Testis (tissue), 3 donors: ENCODE results near the gene NELL1. TPM values are rescaled to one million over a fixed set of nuclear protein-coding genes. Genes with fewer than 3 reads are reported as not detected.

Experiments
- DNase-seq: peaks from one replicate; pipeline ENCODE4 v3.0.0-alpha.2; 2019
- H3K27ac ChIP-seq, 2 donors: fragments of 200-600 bp; sonication (generic); one replicate each; pipeline ENCODE4 v1.5.1; 2019
- H3K27me3 ChIP-seq: fragments of 200-600 bp; sonication (generic); one replicate; pipeline ENCODE4 v1.5.1; 2019
- H3K36me3 ChIP-seq: fragments of 200-600 bp; sonication (generic); one replicate; pipeline ENCODE4 v1.5.1; 2017; ENCODE audit warnings: low read depth; ENCODE audit errors: missing control alignments
- H3K4me1 ChIP-seq: fragments of 200-600 bp; sonication (generic); one replicate; pipeline ENCODE4 v1.5.1; 2019
- H3K4me3 ChIP-seq, 2 donors: fragments of 200-600 bp; sonication (generic); one replicate each; pipeline ENCODE4 v1.5.1; 2017 to 2019
- H3K9me3 ChIP-seq: fragments of 200-600 bp; sonication (generic); one replicate; pipeline ENCODE4 v1.5.1; 2017
- POLR2A ChIP-seq: fragments of 450-650 bp; IDR thresholded peaks from one replicate; pipeline ENCODE4 v1.6.1; 2017; ENCODE audit warnings: antibody characterized with exemption, mild to moderate bottlenecking, moderate library complexity
- WGBS, 2 donors: methylation state at CpG; one replicate each; pipeline ENCODE4 v1.1.5; 2018; 5-methylcytosine and 5-hydroxymethylcytosine counted together
- intact Hi-C: fragments of 100-400 bp; cut with DNase I; formaldehyde crosslinking; loops from one replicate; pipeline ENCODE4 v1.15.1; 2023; ENCODE audit warnings: low total_unique reads
- polyA plus RNA-seq: library from polyadenylated mRNA; stranded (reverse); fragments of 350-450 nt; fragmentation: Illumina TruSeq; extraction: RNeasy Lipid Tissue Mini Kit (QIAGEN cat#74804); gene quantifications from one replicate; pipeline ENCODE4 v1.2.3, GENCODE V29; 2014; ENCODE audit warnings: low read depth, low replicate concordance; ENCODE audit not compliant: insufficient read depth
- total RNA-seq, 2 donors: library from RNA; depleted of rRNA; stranded (reverse); fragments of >200 nt; gene quantifications; one replicate each; pipeline ENCODE4 v1.2.3, GENCODE V29; 2016
- TF ChIP-seq, protein P1 (sequence below), 3 experiments: fragments of 450-650 bp in 2 of 3; fragments of 200-600 bp in 1 of 3; sonication (generic) in 1 of 3; IDR thresholded peaks; one replicate each; pipeline ENCODE4 v1.5.1; 2016 to 2019; ENCODE audit warnings: antibody characterized with exemption in 3 of 3, mild to moderate bottlenecking in 2 of 3, moderate library complexity in 1 of 3

NELL1 gene
- total and polyA plus RNA-seq, 3 donors from 2014 or later = 4.9 to 8.9 (median 7.0) TPM

DNA sequence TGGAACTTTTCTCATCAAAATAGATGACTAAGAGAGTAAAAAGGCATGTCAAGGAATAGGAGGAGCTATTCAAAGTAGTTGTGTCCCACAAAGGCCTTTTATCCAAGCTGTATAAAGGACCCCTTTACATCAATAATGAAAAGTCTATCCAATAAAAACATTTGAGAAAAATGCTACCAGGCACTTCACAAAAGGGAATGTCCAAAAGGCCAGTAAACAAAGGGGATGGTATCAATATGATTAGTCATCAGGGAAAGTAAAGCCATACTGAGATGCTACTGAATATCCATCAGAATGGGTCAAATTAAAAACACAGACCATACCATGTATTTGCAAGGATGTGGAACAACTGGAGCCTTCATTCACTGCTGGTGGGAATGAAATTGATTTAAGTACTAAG, 224.9 kb downstream of the NELL1 start:
- no peaks in the 10 kb centered on the region for H3K36me3 ChIP-seq
- TF ChIP-seq, protein P1, sequence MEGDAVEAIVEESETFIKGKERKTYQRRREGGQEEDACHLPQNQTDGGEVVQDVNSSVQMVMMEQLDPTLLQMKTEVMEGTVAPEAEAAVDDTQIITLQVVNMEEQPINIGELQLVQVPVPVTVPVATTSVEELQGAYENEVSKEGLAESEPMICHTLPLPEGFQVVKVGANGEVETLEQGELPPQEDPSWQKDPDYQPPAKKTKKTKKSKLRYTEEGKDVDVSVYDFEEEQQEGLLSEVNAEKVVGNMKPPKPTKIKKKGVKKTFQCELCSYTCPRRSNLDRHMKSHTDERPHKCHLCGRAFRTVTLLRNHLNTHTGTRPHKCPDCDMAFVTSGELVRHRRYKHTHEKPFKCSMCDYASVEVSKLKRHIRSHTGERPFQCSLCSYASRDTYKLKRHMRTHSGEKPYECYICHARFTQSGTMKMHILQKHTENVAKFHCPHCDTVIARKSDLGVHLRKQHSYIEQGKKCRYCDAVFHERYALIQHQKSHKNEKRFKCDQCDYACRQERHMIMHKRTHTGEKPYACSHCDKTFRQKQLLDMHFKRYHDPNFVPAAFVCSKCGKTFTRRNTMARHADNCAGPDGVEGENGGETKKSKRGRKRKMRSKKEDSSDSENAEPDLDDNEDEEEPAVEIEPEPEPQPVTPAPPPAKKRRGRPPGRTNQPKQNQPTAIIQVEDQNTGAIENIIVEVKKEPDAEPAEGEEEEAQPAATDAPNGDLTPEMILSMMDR (IDR thresholded peaks at IDR 0.05) = no peak
- no peak for TF ChIP-seq POLR2A
- intact Hi-C loops = no loop called here
- H3K27me3 ChIP-seq = no peaks in the 10 kb centered on the region
- H3K27ac ChIP-seq = no peak overlapping the region
- no peak for DNase-seq
- H3K4me1 ChIP-seq = no peaks in the 10 kb centered on the region
- no peak overlapping the region for H3K4me3 ChIP-seq
- no peaks in the 10 kb centered on the region for H3K9me3 ChIP-seq

- no peak for DNase-seq
- H3K9me3 ChIP-seq = no peaks in the 10 kb centered on the region
- TF ChIP-seq, protein P1 (IDR thresholded peaks at IDR 0.05) = no peak
- TF ChIP-seq POLR2A = no peak
- H3K4me1 ChIP-seq = no peaks in the 10 kb centered on the region
- no peaks in the 10 kb centered on the region for H3K27me3 ChIP-seq
- 85 to 87% methylated on average over 7 of the region's 7 CpGs for WGBS, 2 donors
- H3K4me3 ChIP-seq = no peak overlapping the region
- no peak overlapping the region for H3K27ac ChIP-seq
- H3K36me3 ChIP-seq = no peaks in the 10 kb centered on the region
- intact Hi-C loops = no loop called here
These were observed 240.8 kb downstream of the NELL1 start for GRCh38 chr11:20909995-20910726.

DNA sequence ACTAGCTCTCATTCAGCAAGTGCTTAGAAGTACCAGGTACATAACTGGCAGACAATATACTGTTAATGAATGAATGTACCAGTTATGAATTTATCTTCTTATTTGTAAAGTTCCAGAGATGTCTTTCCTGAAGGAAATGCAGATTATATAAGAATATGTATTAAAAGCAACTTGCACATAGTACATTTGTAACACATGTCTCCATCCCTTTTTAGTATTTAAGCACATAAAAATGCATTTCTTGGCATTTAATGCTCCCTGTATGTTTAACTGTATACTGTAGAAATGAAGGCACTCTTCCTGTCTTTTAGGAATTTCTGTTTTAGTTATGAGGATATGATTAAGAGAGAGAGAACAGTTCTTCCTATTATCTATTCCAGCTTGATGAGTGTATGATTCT, 241.3 kb downstream of the NELL1 start:
- Histone ChIP-seq H3K4me3 (no peak overlapping the region), H3K4me1 (no peaks in the 10 kb centered on the region), H3K36me3 (no peaks in the 10 kb centered on the region), H3K9me3 (no peaks in the 10 kb centered on the region), H3K27me3 (no peaks in the 10 kb centered on the region), H3K27ac (no peak overlapping the region)
- intact Hi-C loops = no loop called here
- no peak for TF ChIP-seq POLR2A
- TF ChIP-seq, protein P1 (IDR thresholded peaks at IDR 0.05) = no peak
- DNase-seq = no peak

GRCh38 chr11:20912065-20912821, 242.9 kb downstream of the NELL1 start:
- Histone ChIP-seq H3K4me1 (no peaks in the 10 kb centered on the region), H3K27me3 (no peaks in the 10 kb centered on the region), H3K36me3 (no peaks in the 10 kb centered on the region), H3K4me3 (no peak overlapping the region), H3K9me3 (no peaks in the 10 kb centered on the region), H3K27ac (no peak overlapping the region)
- intact Hi-C loops = no loop called here
- WGBS, 2 donors = 18 to 21% methylated on average over 2 of the region's 2 CpGs
- TF ChIP-seq POLR2A = no peak
- TF ChIP-seq, protein P1 (IDR thresholded peaks at IDR 0.05) = no peak
- DNase-seq = no peak
